Loucy (cell line): ENCODE results near the gene SLC22A23.

Experiments used
- CTCF ChIP-seq: fragments of 200-600 bp; sonication (generic); conservative IDR thresholded peaks from 2 replicates; pipeline ENCODE4 v1.5.1; 2014; ENCODE audit warnings: mild to moderate bottlenecking, antibody characterized with exemption, low read length
- EZH2phosphoT487 ChIP-seq: fragments of 200-600 bp; IDR thresholded peaks from 2 replicates; pipeline ENCODE4 v1.6.1; 2018; ENCODE audit warnings: antibody characterized with exemption, mild to moderate bottlenecking, moderate library complexity, borderline replicate concordance

GRCh38 chr6:3277851-3278416 is 178.9 kb downstream of the SLC22A23 start:
- TF ChIP-seq CTCF, result no peak
- TF ChIP-seq EZH2phosphoT487, result no peak
